HepG2 (cell line): ENCODE measurements around the gene RHBDF2. TPM values are rescaled to one million over a fixed set of nuclear protein-coding genes. Genes with fewer than 3 reads are reported as not detected.

Source experiments
- ARID2 ChIP-seq: sonication (generic); formaldehyde crosslinking; IDR thresholded peaks from 2 replicates; pipeline ENCODE4 v1.8.1; 2022; ENCODE audit warnings: mild to moderate bottlenecking, missing genetic modification reagents, borderline replicate concordance
- DPF2 ChIP-seq: sonication (generic); formaldehyde crosslinking; IDR thresholded peaks from 2 replicates; pipeline ENCODE4 v1.4.0; 2020; ENCODE audit warnings: mild to moderate bottlenecking, low read depth, missing genetic modification reagents, borderline replicate concordance
- LCORL ChIP-seq, 2 experiments: fragments of 450-650 bp in 1 of 2; sonication (generic) in 1 of 2; formaldehyde crosslinking in 1 of 2; IDR thresholded peaks; 2 replicates each; pipeline versions ENCODE4 v1.5.0 to v1.6.1; 2017 to 2020; ENCODE audit warnings: antibody characterized with exemption in 1 of 2, missing genetic modification reagents in 1 of 2
- MAF1 ChIP-seq: sonication (generic); formaldehyde crosslinking; IDR thresholded peaks from 2 replicates; pipeline ENCODE4 v1.5.0; 2020; ENCODE audit warnings: missing genetic modification reagents, borderline replicate concordance
- NCOA1 ChIP-seq: sonication (generic); formaldehyde crosslinking; IDR thresholded peaks from 2 replicates; pipeline ENCODE4 v1.9.0; 2021; ENCODE audit warnings: missing genetic modification reagents
- NR2C2 ChIP-seq: sonication (generic); formaldehyde crosslinking; IDR thresholded peaks from 2 replicates; pipeline ENCODE4 v1.4.0; 2020; ENCODE audit warnings: missing genetic modification reagents, mild to moderate bottlenecking, moderate library complexity, borderline replicate concordance
- RFX5 ChIP-seq: IDR thresholded peaks from 2 replicates; pipeline ENCODE4 v1.6.1; 2011; ENCODE audit warnings: low read depth, low read length, improper control_type of control experiment
- RNF2 ChIP-seq: fragments of 450-650 bp; conservative IDR thresholded peaks from 2 replicates; pipeline ENCODE4 v1.6.1; 2016; ENCODE audit warnings: low read depth
- SAP130 ChIP-seq: IDR thresholded peaks from 2 replicates; pipeline ENCODE4 v1.6.1; 2016; ENCODE audit warnings: low read depth
- SOX13 ChIP-seq, 3 experiments: fragments of 450-650 bp in 1 of 3; sonication (generic) in 1 of 3; formaldehyde crosslinking in 1 of 3; IDR thresholded peaks in 2 of 3; conservative IDR thresholded peaks in 1 of 3; 2 replicates each; pipeline versions ENCODE4 v1.5.0 to v1.6.1; 2016 to 2020; ENCODE audit warnings: antibody characterized with exemption in 1 of 3, mild to moderate bottlenecking in 1 of 3, missing compliant biosample characterization in 1 of 3, missing genetic modification reagents in 1 of 3, moderate library complexity in 1 of 3
- SP5 ChIP-seq: IDR thresholded peaks from 2 replicates; pipeline ENCODE4 v1.6.1; 2016; ENCODE audit warnings: low read depth, borderline replicate concordance
- U2AF1 ChIP-seq: fragments of 200-400 bp; formaldehyde crosslinking; optimal IDR thresholded peaks from 2 replicates; pipeline ENCODE3; 2017; ENCODE audit warnings: mild to moderate bottlenecking, low read depth, low read length
- YY1 ChIP-seq: IDR thresholded peaks from 2 replicates; pipeline ENCODE4 v1.6.1; 2011; ENCODE audit warnings: low read length, low read depth, moderate library complexity, mild to moderate bottlenecking; ENCODE audit not compliant: insufficient read depth, insufficient replicate concordance
- ZMYM2 ChIP-seq: sonication (generic); formaldehyde crosslinking; IDR thresholded peaks from 2 replicates; pipeline ENCODE4 v1.8.0; 2022; ENCODE audit warnings: mild to moderate bottlenecking, missing genetic modification reagents
- ZNF17 ChIP-seq: sonication (generic); formaldehyde crosslinking; IDR thresholded peaks from 2 replicates; pipeline ENCODE4 v1.5.0; 2020; ENCODE audit warnings: mild to moderate bottlenecking, missing genetic modification reagents
- ZNF20 ChIP-seq: sonication (generic); formaldehyde crosslinking; IDR thresholded peaks from 2 replicates; pipeline ENCODE4 v1.4.0; 2020; ENCODE audit warnings: mild to moderate bottlenecking, moderate library complexity, missing genetic modification reagents
- ZNF768 ChIP-seq: sonication (generic); formaldehyde crosslinking; IDR thresholded peaks from 2 replicates; pipeline ENCODE4 v1.4.0; 2020; ENCODE audit warnings: missing genetic modification reagents
- polyA plus RNA-seq, 8 experiments: library from polyadenylated mRNA; depleted of rRNA in 3 of 8; stranded (reverse) in 7 of 8; unstranded in 1 of 8; fragments of >200 nt; fragmentation: Illumina TruSeq in 4 of 8; extraction: Trizol in 4 of 8; gene quantifications; 2 replicates each; pipeline versions ENCODE4 v1.2.1 to v1.2.3, GENCODE V29; 2011 to 2016; ENCODE audit warnings: low read depth in 4 of 8, missing spikeins in 1 of 8, mixed read lengths in 1 of 8; ENCODE audit not compliant: insufficient read depth in 1 of 8
- total RNA-seq, 5 experiments: library from RNA; depleted of rRNA; stranded (reverse); fragments of >200 nt; fragmentation: Illumina TruSeq; extraction: Trizol; gene quantifications; 2 replicates each; pipeline ENCODE4 v1.2.3, GENCODE V29; 2016; ENCODE audit warnings: low read depth in 1 of 5
- TF ChIP-seq, protein P1 (sequence below): sonication (generic); formaldehyde crosslinking; IDR thresholded peaks from 2 replicates; pipeline ENCODE4 v1.5.0; 2020; ENCODE audit warnings: missing genetic modification reagents
- TF ChIP-seq, protein P2 (sequence below): sonication (generic); formaldehyde crosslinking; IDR thresholded peaks from 2 replicates; pipeline ENCODE4 v1.4.0; 2020; ENCODE audit warnings: missing genetic modification reagents, borderline replicate concordance
- TF ChIP-seq, protein P3 (sequence below): IDR thresholded peaks from 2 replicates; pipeline ENCODE4 v1.6.1; 2016; ENCODE audit warnings: mild to moderate bottlenecking
- TF ChIP-seq, protein P4 (sequence below): fragments of 450-650 bp; IDR thresholded peaks from 2 replicates; pipeline ENCODE4 v1.6.1; 2016

Gene RHBDF2
- total and polyA plus RNA-seq, 2 of the 13 experiments (the other 11 are each of a cell fraction or from before 2014, with no cell fraction given) = 7.8 to 24.2 TPM

DNA sequence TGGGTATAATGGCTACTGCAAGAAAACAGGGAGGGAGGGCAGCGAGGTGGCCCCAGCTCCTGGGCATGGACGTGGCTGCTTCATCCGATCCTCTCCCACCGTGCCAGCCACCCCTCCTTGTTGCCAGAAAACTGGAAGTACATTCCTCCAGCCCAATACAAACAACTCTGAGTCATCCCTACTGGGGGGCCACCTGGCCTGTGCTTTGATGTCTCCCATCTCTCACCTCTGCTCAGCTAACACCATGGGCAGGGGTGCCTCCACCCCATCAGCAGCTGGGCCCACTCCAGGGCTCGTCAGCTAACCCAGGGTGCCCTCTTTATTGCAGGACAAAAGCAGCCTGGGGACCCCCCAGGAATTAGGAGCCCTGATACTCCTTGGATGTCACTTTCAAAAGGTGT is 2.0 kb downstream of the RHBDF2 start (continued):
- TF ChIP-seq LCORL (IDR thresholded peaks at IDR 0.05) (peak; percentile 38; the same call in 1 of the 2 replicates), LCORL (CRISPR knock-in tag; IDR thresholded peaks at IDR 0.05) (peak; percentile 99), SP5 (CRISPR knock-in tag) (peak; percentile 78; the same call in 1 of the 2 replicates), DPF2 (peak; percentile 98), RFX5 (no peak), SOX13 (IDR thresholded peaks at IDR 0.05) (peak; percentile 78; the same call in 1 of the 2 replicates), SOX13 (CRISPR knock-in tag; conservative IDR thresholded peaks at IDR 0.05 in 1 of 2, IDR thresholded peaks at IDR 0.05 in 1 of 2) (peak in 1 of 2 experiments; percentile 92; a peak in 2 of 4 replicates), RNF2 (0 out of 2 replicates have a peak, but pooled peaks have one; percentile 19), MAF1 (CRISPR knock-in tag) (no peak), NR2C2 (no peak), U2AF1 (no peak), ZNF17 (CRISPR knock-in tag) (no peak), NCOA1 (no peak), ZNF768 (CRISPR knock-in tag) (peak; percentile 63), ZNF20 (CRISPR knock-in tag) (0 out of 2 replicates have a peak, but pooled peaks have one; percentile 46), ZMYM2 (no peak), YY1 (no peak), SAP130 (peak; percentile 99), ARID2 (CRISPR knock-in tag) (no peak)
- TF ChIP-seq, protein P1, sequence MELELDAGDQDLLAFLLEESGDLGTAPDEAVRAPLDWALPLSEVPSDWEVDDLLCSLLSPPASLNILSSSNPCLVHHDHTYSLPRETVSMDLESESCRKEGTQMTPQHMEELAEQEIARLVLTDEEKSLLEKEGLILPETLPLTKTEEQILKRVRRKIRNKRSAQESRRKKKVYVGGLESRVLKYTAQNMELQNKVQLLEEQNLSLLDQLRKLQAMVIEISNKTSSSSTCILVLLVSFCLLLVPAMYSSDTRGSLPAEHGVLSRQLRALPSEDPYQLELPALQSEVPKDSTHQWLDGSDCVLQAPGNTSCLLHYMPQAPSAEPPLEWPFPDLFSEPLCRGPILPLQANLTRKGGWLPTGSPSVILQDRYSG = no peak
- TF ChIP-seq, protein P2, sequence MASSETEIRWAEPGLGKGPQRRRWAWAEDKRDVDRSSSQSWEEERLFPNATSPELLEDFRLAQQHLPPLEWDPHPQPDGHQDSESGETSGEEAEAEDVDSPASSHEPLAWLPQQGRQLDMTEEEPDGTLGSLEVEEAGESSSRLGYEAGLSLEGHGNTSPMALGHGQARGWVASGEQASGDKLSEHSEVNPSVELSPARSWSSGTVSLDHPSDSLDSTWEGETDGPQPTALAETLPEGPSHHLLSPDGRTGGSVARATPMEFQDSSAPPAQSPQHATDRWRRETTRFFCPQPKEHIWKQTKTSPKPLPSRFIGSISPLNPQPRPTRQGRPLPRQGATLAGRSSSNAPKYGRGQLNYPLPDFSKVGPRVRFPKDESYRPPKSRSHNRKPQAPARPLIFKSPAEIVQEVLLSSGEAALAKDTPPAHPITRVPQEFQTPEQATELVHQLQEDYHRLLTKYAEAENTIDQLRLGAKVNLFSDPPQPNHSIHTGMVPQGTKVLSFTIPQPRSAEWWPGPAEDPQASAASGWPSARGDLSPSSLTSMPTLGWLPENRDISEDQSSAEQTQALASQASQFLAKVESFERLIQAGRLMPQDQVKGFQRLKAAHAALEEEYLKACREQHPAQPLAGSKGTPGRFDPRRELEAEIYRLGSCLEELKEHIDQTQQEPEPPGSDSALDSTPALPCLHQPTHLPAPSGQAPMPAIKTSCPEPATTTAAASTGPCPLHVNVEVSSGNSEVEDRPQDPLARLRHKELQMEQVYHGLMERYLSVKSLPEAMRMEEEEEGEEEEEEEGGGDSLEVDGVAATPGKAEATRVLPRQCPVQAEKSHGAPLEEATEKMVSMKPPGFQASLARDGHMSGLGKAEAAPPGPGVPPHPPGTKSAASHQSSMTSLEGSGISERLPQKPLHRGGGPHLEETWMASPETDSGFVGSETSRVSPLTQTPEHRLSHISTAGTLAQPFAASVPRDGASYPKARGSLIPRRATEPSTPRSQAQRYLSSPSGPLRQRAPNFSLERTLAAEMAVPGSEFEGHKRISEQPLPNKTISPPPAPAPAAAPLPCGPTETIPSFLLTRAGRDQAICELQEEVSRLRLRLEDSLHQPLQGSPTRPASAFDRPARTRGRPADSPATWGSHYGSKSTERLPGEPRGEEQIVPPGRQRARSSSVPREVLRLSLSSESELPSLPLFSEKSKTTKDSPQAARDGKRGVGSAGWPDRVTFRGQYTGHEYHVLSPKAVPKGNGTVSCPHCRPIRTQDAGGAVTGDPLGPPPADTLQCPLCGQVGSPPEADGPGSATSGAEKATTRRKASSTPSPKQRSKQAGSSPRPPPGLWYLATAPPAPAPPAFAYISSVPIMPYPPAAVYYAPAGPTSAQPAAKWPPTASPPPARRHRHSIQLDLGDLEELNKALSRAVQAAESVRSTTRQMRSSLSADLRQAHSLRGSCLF (CRISPR knock-in tag) = no peak
- TF ChIP-seq, protein P3, sequence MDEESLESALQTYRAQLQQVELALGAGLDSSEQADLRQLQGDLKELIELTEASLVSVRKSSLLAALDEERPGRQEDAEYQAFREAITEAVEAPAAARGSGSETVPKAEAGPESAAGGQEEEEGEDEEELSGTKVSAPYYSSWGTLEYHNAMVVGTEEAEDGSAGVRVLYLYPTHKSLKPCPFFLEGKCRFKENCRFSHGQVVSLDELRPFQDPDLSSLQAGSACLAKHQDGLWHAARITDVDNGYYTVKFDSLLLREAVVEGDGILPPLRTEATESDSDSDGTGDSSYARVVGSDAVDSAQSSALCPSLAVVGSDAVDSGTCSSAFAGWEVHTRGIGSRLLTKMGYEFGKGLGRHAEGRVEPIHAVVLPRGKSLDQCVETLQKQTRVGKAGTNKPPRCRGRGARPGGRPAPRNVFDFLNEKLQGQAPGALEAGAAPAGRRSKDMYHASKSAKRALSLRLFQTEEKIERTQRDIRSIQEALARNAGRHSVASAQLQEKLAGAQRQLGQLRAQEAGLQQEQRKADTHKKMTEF (CRISPR knock-in tag) = peak; percentile 95
- TF ChIP-seq, protein P4, sequence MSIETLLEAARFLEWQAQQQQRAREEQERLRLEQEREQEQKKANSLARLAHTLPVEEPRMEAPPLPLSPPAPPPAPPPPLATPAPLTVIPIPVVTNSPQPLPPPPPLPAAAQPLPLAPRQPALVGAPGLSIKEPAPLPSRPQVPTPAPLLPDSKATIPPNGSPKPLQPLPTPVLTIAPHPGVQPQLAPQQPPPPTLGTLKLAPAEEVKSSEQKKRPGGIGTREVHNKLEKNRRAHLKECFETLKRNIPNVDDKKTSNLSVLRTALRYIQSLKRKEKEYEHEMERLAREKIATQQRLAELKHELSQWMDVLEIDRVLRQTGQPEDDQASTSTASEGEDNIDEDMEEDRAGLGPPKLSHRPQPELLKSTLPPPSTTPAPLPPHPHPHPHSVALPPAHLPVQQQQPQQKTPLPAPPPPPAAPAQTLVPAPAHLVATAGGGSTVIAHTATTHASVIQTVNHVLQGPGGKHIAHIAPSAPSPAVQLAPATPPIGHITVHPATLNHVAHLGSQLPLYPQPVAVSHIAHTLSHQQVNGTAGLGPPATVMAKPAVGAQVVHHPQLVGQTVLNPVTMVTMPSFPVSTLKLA = peak; percentile 36; the same call in 1 of the 2 replicates
